SK-N-SH treated with all-trans-retinoic acid at 6 μM for 48 hours (cell line): ENCODE data around the gene STPG3.

Experiments used
- SNAI2 ChIP-seq: fragments of 250-450 bp; sonication (Bioruptor Pico); IDR thresholded peaks from 2 replicates; pipeline ENCODE4 v1.5.0; 2020; ENCODE audit warnings: mild to moderate bottlenecking, moderate library complexity
- TF ChIP-seq, protein P1 (sequence below): fragments of 250-450 bp; sonication (Bioruptor Pico); IDR thresholded peaks from 2 replicates; pipeline ENCODE4 v1.8.0; 2020; ENCODE audit warnings: mild to moderate bottlenecking, moderate library complexity, borderline replicate concordance

DNA sequence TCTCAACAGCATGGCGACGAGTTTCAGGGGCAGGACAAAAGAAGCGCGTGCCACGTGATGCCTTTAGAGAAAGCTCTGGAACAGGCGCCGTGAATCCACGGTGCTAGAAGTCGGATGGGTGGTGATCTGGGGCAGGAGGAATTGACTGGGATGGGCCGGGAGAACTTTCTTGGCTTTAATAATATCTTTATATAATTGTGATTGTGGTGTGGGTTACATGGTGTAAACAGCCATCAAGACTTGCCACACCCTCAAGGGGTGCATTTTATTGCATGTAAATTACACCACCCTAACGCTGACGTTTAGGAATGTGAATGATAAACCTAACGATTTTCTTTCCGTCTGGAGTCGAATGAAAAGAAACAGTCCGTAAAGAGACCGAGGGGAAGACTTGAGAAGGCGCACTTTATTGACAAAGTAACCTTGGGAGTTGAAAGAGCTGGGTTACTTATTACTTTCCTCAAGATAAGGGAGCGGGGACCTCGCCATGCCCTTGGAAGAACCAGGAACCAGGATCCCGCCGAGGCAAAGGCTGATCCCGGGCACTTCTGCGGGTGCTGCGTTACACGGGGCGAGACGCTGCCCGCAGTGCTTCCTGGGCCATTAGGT is 42.5 kb downstream of the STPG3 start:
- TF ChIP-seq, protein P1, sequence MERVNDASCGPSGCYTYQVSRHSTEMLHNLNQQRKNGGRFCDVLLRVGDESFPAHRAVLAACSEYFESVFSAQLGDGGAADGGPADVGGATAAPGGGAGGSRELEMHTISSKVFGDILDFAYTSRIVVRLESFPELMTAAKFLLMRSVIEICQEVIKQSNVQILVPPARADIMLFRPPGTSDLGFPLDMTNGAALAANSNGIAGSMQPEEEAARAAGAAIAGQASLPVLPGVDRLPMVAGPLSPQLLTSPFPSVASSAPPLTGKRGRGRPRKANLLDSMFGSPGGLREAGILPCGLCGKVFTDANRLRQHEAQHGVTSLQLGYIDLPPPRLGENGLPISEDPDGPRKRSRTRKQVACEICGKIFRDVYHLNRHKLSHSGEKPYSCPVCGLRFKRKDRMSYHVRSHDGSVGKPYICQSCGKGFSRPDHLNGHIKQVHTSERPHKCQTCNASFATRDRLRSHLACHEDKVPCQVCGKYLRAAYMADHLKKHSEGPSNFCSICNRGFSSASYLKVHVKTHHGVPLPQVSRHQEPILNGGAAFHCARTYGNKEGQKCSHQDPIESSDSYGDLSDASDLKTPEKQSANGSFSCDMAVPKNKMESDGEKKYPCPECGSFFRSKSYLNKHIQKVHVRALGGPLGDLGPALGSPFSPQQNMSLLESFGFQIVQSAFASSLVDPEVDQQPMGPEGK (CRISPR knock-in tag), result no peak
- no peak for TF ChIP-seq SNAI2 (CRISPR knock-in tag)
